GDM1 (cell line): Measurements from ENCODE around the gene PBOV1.
"Not testable (repeated sequence)": the region's sequence is repeated elsewhere in the genome, so short reads cannot be mapped to it uniquely, and the experiment has no call there.

Source experiments
- DNase-seq: peaks from one replicate; lab custom pipeline; 2025; lab: John Stamatoyannopoulos, UW

PBOV1 gene

DNA sequence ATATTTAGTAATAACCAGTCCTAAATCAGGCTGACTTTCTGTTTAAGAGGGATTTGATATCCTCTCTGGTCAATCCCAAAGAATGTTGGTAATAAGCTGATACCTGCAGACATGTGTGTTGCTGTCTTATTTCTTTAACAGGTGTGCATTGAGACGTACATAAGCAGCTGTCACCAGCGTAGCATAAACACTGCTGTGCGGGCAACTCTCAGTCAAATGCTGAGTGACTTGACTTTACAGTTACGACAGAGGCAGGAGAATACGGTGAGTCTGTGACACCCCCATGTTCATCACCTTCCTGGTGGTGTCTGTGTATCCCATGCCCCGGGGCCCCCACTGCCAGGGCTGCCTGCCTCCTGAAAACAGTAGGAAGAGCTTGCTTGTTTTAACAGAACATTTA lies 20.1 kb upstream of the PBOV1 start:
- no peak for DNase-seq

GRCh38 chr6:138237463-138237862 lies 19.2 kb upstream of the PBOV1 start:
- no peak for DNase-seq

DNA sequence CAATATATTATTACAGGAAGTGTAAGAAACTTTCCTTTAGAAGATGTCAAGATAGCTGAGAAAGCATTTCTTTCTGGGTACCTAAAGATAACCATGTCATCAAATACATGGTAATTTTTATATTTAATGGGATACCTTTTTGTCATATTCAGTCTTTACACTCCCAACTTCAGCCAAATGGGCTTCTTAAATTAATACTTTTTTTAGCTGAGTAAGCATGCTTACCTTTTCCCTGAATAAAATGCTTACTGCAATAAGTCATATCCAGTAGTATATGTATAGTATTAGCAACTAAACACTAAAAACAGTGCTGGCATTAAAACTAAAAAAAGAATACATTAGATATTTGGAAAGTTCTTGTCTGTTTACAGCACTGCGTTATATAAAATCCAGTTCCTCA lies 17.4 kb upstream of the PBOV1 start:
- DNase-seq, result no peak

DNA sequence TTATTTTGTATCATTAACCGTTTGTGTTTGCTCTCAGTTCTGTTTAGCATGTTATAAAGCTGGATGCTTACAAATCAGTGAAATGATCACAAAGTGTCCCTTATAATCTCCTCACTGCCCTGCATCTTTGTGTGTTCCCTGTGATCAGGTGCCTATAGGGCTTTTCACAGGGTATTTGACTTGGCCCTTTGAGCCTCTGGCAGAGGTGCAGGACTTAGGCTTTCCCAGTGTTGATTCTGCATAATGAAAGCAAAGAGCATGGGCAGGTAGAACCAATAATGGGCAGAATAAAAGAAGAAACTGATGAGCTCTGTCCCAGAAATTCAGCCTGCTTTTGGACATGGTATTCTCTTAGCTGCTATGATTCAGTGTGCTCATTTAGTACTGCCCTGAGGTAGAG lies 16.9 kb upstream of the PBOV1 start:
- DNase-seq, result no peak

- no peak for DNase-seq
Observed at GRCh38 chr6:138234363-138234762, 16.1 kb upstream of the PBOV1 start.

- no peak for DNase-seq
Observed at GRCh38 chr6:138231381-138231886, 13.1 kb upstream of the PBOV1 start.

GRCh38 chr6:138230759-138231380 lies 12.6 kb upstream of the PBOV1 start:
- no peak for DNase-seq

DNA sequence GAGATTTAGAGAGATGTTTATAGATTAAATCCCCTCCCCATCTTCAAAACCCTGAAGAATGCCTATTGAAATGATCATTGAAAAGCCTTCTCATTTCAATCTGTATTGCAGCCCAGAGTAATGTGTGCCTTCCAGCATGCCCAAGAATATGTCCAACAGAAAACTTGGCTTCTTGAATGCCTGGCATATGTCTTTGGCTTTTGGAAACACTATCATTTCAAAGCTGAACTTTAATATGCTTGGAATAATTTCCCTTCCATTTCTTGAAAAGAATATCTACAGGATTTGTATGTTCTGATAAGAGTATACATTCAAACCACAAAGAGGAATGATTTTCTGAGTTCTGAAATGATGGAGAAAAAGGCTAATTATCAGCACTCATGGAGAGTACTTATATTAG lies 11.9 kb upstream of the PBOV1 start:
- no peak for DNase-seq

GRCh38 chr6:138229663-138230179 lies 11.4 kb upstream of the PBOV1 start:
- no peak for DNase-seq

DNA sequence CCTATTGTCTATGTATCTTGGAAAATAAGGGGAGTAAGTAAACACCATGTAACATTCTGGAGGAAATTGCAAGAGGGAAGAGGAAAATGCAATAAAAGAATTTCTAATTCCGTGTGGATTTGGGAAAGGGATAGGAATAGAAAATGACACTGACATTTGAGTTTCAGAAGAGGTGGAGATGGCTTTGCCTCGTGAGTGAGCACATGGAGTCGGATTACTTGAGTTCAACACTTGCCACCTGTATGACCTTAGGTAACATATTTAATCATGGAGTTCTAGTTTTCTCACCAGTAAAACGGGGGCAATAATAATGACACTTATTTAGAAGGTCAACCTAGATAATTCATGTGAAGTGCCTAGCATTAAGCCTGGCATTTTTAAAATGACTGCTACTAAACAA lies 10.8 kb upstream of the PBOV1 start:
- no peak for DNase-seq

DNA sequence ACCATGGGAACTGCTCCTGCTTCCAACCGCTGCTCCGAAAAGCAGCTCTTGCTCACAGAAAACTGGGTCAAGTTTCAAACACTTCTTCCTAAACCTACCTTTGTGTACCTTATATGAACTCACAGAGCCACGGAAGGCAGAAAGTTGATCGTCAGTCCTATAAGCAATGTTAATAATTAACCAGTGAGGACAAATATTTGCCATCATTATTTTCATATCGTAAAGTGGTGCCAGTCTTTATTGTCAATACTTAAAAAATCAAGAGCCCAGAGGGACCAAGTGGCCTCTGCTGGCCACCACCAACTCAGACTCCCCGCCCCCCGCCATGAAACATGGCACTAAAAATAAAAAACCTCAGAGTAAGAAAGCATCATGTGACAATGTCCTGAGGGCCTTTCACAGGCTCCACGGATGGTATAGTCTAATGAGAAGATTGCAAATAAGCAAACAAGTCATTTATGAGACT lies 9.1 kb upstream of the PBOV1 start:
- DNase-seq, result no peak

DNA sequence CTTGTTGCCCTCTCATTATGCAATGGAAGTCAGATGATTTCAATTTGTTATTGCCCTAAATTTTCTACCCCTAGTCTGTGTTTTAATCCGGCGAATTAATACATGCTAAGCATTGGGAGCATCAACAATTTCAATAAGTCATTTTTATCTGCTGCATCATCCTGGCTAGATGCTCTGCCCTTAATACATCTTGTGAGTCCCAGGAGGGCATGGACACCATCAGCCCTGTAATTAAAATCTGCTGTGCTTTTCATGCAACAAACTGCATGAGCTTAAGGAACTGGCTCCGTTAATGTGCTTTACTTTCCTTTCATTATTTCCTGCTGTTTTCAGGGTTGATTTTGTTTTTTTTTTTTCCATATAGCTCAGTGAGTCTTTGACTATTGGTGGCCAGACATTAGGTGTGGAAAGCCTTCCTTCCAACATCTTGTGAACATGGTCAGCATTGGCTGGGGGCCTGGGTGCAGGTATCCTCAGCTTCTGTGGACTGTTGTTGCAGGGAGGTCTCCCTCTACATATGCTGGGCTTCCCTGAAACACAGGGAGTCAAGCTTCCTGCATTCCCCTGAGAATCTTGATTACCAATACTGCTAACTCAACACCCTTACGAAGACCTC lies 8.5 kb upstream of the PBOV1 start:
- no peak for DNase-seq

DNA sequence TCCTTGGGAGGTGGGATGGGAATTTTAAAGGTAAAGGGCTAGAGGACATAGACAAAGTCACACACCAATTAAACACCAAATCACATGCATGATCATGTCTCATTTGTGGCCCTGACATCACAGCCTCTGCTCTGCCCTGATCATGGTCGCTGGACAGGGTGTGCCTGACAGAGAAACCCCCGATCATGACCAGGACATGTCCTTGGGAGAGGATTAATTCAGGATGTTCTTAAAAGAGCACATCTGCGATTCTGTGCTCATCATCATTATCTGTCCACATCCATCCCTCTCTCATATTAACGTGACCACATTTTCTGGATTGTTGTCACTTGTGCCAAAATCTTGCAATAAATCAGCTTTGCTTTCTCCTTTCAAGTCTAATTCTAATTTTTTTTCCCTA lies 7.7 kb upstream of the PBOV1 start:
- DNase-seq, result no peak

GRCh38 chr6:138222901-138223546 lies 4.7 kb upstream of the PBOV1 start:
- no peak for DNase-seq

DNA sequence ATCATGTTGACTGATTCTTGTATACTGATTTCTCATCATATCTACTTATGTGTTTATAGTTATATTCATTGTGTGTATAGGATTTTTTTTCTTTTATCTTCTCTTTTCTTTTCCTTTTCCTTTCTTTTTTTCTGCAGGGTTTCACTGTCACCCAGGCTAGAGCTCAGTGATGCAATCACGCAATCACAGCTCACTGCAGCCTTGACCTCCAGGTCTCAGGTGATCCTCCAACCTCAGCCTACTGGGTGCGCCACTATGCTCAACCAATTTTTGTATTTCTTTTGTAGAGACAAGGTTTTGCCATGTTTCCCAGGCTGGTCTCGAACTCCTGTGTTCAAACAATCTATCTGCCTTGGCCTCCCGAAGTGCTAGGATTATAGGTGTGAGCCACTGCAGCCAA lies 1.6 kb upstream of the PBOV1 start:
- no peak for DNase-seq

- DNase-seq, result no peak
Observed at GRCh38 chr6:138219398-138219797, 1.1 kb upstream of the PBOV1 start.

DNA sequence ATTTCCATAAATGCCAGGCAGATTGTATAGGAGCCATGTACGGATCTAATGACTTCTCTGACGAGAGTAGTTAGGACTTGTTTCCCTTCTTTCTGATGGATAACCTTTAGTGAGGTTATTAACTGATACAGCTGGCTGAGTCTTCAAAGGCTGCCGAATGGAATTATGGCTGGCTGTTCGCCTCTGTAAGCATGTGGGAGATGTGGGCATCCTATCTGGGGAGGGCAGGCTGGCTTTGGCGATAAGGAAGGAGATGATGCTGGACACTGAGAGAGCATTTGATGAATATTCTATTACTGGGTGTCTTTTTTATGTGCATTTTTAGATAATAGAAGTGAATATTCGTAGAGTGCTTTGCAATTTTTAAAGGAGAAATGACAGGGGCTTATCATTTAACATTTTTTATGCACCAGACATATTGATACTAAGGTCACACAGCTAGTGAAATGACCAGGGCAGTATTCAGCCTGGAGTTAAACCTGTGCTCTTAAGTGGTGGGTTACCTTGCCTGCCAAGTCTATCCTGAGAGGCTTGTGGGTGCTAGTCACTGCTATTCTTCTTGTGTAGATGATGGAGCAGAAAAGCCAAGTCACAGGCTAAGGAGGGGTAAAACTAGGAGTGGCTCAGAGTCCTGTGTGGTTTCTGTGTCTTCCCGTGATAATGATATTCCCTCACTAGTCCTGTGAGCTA lies 3.1 kb downstream of the PBOV1 start:
- DNase-seq, result no peak

GRCh38 chr6:138212530-138212929 lies 5.8 kb downstream of the PBOV1 start:
- DNase-seq, result not testable (repeated sequence)

DNA sequence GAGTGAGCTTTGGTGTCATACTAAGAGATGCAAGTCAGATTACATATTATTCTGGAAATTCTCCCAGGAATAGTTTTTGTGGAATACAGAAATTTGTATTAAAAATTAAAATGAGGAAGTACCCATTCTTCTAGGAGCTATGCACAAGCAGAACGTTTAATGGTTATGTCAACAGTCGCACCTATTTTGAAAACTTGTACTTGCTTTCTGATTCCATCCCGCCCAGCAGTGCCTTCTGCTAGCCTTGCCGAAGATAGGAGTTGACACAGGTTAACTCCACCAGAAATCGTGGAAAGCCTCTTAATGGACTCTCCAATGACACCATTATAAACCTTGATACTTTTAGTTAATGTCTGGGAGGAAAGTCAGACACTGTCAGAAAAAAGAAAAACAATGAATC lies 6.7 kb downstream of the PBOV1 start:
- no peak for DNase-seq

DNA sequence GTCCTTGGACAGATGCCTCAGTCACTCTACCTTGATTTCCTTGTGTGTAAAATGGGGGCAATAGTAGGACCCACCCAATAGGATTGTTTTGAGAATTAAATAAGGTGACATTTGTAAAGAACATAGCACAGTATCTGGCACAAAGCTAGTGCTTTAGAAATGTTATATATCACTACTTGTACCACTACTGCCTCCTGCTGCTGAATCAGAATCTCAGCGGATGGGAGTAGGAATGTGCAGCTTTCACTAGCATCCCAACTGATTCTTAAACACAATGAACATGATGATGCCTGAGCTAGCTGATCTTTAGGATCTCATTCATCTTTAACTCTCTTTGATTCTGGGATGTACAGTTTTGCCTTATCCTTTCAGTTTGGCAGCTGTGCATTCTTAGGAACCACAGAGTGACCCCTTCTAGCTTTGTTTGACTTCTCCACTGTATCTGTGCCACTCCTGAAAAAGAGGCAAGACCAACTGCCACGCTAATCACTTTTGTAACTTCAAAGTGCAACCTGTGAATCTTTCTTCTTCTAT lies 7.2 kb downstream of the PBOV1 start:
- no peak for DNase-seq

DNA sequence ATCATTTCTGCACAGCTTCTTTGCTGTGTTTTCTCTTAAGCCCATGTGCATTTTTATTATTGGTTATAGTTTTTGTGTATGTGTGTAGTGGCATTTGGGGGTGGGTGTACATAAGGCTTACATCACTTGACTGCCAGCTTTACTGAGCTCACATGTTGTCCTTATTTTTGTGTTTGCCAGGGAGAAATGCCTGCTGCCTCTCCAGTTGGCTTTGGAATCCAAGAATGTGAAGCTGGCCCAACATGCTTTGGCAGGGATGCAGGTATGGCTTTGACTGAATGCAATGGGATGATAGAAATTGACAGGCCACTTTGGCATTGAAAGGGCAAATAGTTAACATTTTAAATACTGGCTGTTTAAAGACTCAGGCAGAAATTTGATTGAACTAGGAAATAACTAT lies 11.4 kb downstream of the PBOV1 start:
- no peak for DNase-seq

DNA sequence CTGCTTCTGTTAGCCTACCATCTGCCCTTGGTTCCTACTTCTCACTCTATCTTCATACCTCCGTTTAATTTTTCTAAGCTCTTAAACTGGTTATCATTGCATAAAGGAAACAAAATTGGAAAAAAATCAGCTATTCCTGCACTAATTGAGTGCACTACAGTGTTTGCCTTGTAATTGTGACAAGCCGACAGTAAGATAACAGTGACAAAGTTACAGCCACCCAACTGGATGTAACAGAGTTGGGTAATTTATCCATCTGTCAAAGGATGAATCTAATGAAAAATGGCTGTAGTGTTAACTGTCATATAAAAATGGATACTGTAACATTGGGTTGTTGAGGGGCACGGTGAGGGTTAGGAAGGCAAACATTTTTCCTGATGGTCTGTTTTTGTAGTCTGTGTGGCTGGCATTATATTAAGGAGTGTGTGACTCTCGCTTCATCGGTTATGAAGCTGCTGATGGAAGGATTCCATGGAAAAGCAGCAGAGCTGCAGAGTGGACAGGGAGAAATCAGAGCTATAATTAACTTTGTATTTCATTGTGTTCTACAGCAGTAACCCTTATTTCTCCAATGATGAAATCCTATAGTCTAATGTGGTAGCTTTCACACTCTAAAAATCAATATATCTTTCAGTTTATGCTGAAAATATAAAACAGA lies 12.7 kb downstream of the PBOV1 start:
- DNase-seq, result no peak
